ENCODE results near the gene ZNF407. TPM values are rescaled to one million over a fixed set of nuclear protein-coding genes. Genes with fewer than 3 reads are reported as not detected.

The ZNF407 gene
- total RNA-seq, 1 experiment from 2014 or later = 15.9 TPM

GRCh38 chr18:75025573-75025972 is 427.9 kb downstream of the ZNF407 start:
- Histone ChIP-seq H3K4me1 (ENCODE audit: insufficient read depth, low read length, poor library complexity, severe bottlenecking) (no peaks in the 10 kb centered on the region), H3K4me3 (ENCODE audit: low read depth, low read length, poor library complexity, severe bottlenecking) (no peak overlapping the region), H3K27ac (ENCODE audit: low read depth, low read length, poor library complexity, severe bottlenecking) (no peak overlapping the region), H3K27me3 (replicated peaks; ENCODE audit: insufficient read depth, low read depth, low read length, poor library complexity) (no peaks in the 10 kb centered on the region), H3K9me3 (ENCODE audit: low read depth, low read length, poor library complexity, severe bottlenecking) (no peaks in the 10 kb centered on the region), H3K36me3 (ENCODE audit: insufficient read depth, low read length, poor library complexity, severe bottlenecking) (no peaks in the 10 kb centered on the region)
- no peak for TF ChIP-seq EZH2 (IDR thresholded peaks at IDR 0.05; ENCODE audit: borderline replicate concordance, low read depth, low read length, poor library complexity, severe bottlenecking)
- no peak for TF ChIP-seq CTCF (conservative IDR thresholded peaks at IDR 0.05; ENCODE audit: low read depth, low read length)
- CTCF ChIA-PET = no interaction called here
- no peak for DNase-seq (ENCODE audit: low spot score)
- BruUV-seq (replicated peaks) = no TSS peak
- POLR2A ChIA-PET (ENCODE audit: low non-redundant PET) = no interaction called here
- intact Hi-C loops (cut with micrococcal nuclease; ENCODE audit: unreplicated experiment) = no loop called here

DNA sequence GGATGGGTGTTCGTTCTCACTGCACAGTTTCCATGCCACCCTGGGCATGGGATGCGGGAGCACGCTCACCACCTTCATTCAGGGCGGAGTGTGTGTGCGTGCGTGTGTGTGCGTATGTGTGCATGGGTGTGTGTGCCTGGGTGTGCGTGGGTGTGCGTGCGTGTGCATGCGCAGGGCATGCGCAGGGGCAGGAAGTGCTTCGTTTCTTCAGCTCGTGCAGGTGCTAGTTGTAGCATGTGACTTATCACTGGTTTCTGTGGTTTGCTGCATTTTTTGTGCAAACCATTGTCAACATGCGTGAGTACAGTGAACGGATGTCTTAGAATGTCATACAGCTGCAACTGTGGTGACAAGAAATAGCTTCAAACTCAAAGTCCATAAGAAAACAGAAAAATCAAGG is 431.8 kb downstream of the ZNF407 start:
- Histone ChIP-seq H3K27me3 (replicated peaks; ENCODE audit: insufficient read depth, low read depth, low read length, poor library complexity) (no peaks in the 10 kb centered on the region), H3K9me3 (ENCODE audit: low read depth, low read length, poor library complexity, severe bottlenecking) (no peaks in the 10 kb centered on the region), H3K27ac (ENCODE audit: low read depth, low read length, poor library complexity, severe bottlenecking) (no peak overlapping the region), H3K36me3 (ENCODE audit: insufficient read depth, low read length, poor library complexity, severe bottlenecking) (no peaks in the 10 kb centered on the region), H3K4me1 (ENCODE audit: insufficient read depth, low read length, poor library complexity, severe bottlenecking) (no peaks in the 10 kb centered on the region), H3K4me3 (ENCODE audit: low read depth, low read length, poor library complexity, severe bottlenecking) (no peak overlapping the region)
- ChIA-PET POLR2A (ENCODE audit: low non-redundant PET) (no interaction called here), CTCF (no interaction called here)
- intact Hi-C loops (cut with micrococcal nuclease; ENCODE audit: unreplicated experiment) = no loop called here
- no peak for DNase-seq (ENCODE audit: low spot score)
- BruUV-seq (replicated peaks) = no TSS peak
- TF ChIP-seq CTCF (conservative IDR thresholded peaks at IDR 0.05; ENCODE audit: low read depth, low read length) (no peak), EZH2 (IDR thresholded peaks at IDR 0.05; ENCODE audit: borderline replicate concordance, low read depth, low read length, poor library complexity, severe bottlenecking) (no peak)

DNA sequence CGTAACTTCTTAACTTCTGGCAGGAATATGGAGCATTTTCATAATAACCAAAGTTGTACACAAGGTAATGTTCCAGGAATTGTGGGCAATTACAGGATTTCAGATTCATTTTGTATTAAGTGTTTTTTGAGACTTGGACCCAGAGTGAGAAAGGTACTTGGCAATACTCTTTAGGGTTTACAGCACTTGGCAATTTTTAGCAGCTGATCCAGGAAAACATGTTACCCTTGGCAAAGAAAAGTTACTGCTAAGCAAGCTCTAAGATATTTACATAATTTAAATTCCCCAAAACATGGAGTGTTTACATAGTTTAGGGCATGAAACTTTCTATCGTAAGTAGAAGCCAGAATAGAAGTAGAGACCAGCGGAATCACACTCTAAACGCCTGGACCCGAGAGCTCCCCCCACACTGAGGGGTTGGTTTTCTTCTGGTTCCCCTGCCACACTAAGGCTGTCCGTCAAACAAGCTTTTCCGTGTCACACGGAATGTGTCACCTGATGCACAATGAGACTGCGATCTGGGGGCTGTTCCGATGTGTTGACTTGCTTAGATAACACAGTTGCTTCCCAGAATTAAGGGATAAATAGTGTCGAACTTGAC is 434.1 kb downstream of the ZNF407 start:
- BruUV-seq (replicated peaks) = no TSS peak
- ChIA-PET POLR2A (ENCODE audit: low non-redundant PET) (no interaction called here), CTCF (no interaction called here)
- DNase-seq (ENCODE audit: low spot score) = no peak
- H3K9me3 ChIP-seq (ENCODE audit: low read depth, low read length, poor library complexity, severe bottlenecking) = no peaks in the 10 kb centered on the region
- no peaks in the 10 kb centered on the region for H3K4me1 ChIP-seq (ENCODE audit: insufficient read depth, low read length, poor library complexity, severe bottlenecking)
- TF ChIP-seq CTCF (conservative IDR thresholded peaks at IDR 0.05; ENCODE audit: low read depth, low read length) (no peak), EZH2 (IDR thresholded peaks at IDR 0.05; ENCODE audit: borderline replicate concordance, low read depth, low read length, poor library complexity, severe bottlenecking) (no peak)
- no peak overlapping the region for H3K27ac ChIP-seq (ENCODE audit: low read depth, low read length, poor library complexity, severe bottlenecking)
- H3K4me3 ChIP-seq (ENCODE audit: low read depth, low read length, poor library complexity, severe bottlenecking) = no peak overlapping the region
- intact Hi-C loops (cut with micrococcal nuclease; ENCODE audit: unreplicated experiment) = no loop called here
- no peaks in the 10 kb centered on the region for H3K36me3 ChIP-seq (ENCODE audit: insufficient read depth, low read length, poor library complexity, severe bottlenecking)
- no peaks in the 10 kb centered on the region for H3K27me3 ChIP-seq (replicated peaks; ENCODE audit: insufficient read depth, low read depth, low read length, poor library complexity)

Measured in A673 (cell line).